Measurements from ENCODE around the gene ZNF473. TPM values are rescaled to one million over a fixed set of nuclear protein-coding genes. Genes with fewer than 3 reads are reported as not detected.

Gene ZNF473
- total and polyA plus RNA-seq, 2 donors (not counting 1 experiment from before 2014, with no cell fraction given), result 5.5 to 9.8 TPM

Other genes with a start within 250 kb of the ZNF473 start
- gene FUZ, start 212.7 kb upstream of the ZNF473 start, total RNA-seq, result 31.5 and 36.7 TPM in 2 replicates
- gene FUZ, start 212.7 kb upstream of the ZNF473 start, polyA plus RNA-seq, result 30.2 and 31.7 TPM in 2 replicates
- gene MED25, start 207.7 kb upstream of the ZNF473 start, total RNA-seq, result 123 and 126 TPM in 2 replicates
- gene MED25, start 207.7 kb upstream of the ZNF473 start, polyA plus RNA-seq, result 83.0 and 93.0 TPM in 2 replicates
- 225 and 230 TPM in 2 replicates for gene PTOV1, start 174.8 kb upstream of the ZNF473 start, total RNA-seq
- gene PTOV1, start 174.8 kb upstream of the ZNF473 start, polyA plus RNA-seq, result 144 and 171 TPM in 2 replicates
- 273 and 274 TPM in 2 replicates for gene PNKP, start 158.4 kb upstream of the ZNF473 start, total RNA-seq
- 173 and 179 TPM in 2 replicates for gene PNKP, start 158.4 kb upstream of the ZNF473 start, polyA plus RNA-seq
- 23.0 and 25.2 TPM in 2 replicates for gene AKT1S1, start 148.7 kb upstream of the ZNF473 start, total RNA-seq
- 15.9 and 16.6 TPM in 2 replicates for gene AKT1S1, start 148.7 kb upstream of the ZNF473 start, polyA plus RNA-seq
- gene TBC1D17, start 148.3 kb upstream of the ZNF473 start, total RNA-seq, result 94.3 and 98.7 TPM in 2 replicates
- 85.7 and 89.0 TPM in 2 replicates for gene TBC1D17, start 148.3 kb upstream of the ZNF473 start, polyA plus RNA-seq
- 3.1 and 3.9 TPM in 2 replicates for gene IL4I1, start 129.1 kb upstream of the ZNF473 start, total RNA-seq
- gene IL4I1, start 129.1 kb upstream of the ZNF473 start, polyA plus RNA-seq, result 0.48 and 0.71 TPM in 2 replicates
- 37.6 and 38.5 TPM in 2 replicates for gene ATF5, start 96.8 kb upstream of the ZNF473 start, total RNA-seq
- 9.0 and 16.0 TPM in 2 replicates for gene ATF5, start 96.8 kb upstream of the ZNF473 start, polyA plus RNA-seq
- gene NUP62, start 96.5 kb upstream of the ZNF473 start, total RNA-seq, result 75.7 and 81.7 TPM in 2 replicates
- gene NUP62, start 96.5 kb upstream of the ZNF473 start, polyA plus RNA-seq, result 14.9 and 25.2 TPM in 2 replicates
- gene SIGLEC11, start 64.8 kb upstream of the ZNF473 start, total RNA-seq, result not detected in 2 replicates
- 0.09 and 0.10 TPM in 2 replicates for gene SIGLEC11, start 64.8 kb upstream of the ZNF473 start, polyA plus RNA-seq
- 112 and 123 TPM in 2 replicates for gene VRK3, start 633 bp upstream of the ZNF473 start, total RNA-seq
- gene VRK3, start 633 bp upstream of the ZNF473 start, polyA plus RNA-seq, result 44.1 and 58.5 TPM in 2 replicates
- not detected in 2 replicates for gene IZUMO2, start 137.3 kb downstream of the ZNF473 start, total RNA-seq
- gene IZUMO2, start 137.3 kb downstream of the ZNF473 start, polyA plus RNA-seq, result not detected in 2 replicates
- not detected in 2 replicates for gene MYH14, start 177.6 kb downstream of the ZNF473 start, total RNA-seq
- not detected in 2 replicates for gene MYH14, start 177.6 kb downstream of the ZNF473 start, polyA plus RNA-seq

All from B cell (primary cell).